ENCODE results near the gene FNIP2.
"Not testable (repeated sequence)": the region's sequence is repeated elsewhere in the genome, so short reads cannot be mapped to it uniquely, and the experiment has no call there.

FNIP2 gene

DNA sequence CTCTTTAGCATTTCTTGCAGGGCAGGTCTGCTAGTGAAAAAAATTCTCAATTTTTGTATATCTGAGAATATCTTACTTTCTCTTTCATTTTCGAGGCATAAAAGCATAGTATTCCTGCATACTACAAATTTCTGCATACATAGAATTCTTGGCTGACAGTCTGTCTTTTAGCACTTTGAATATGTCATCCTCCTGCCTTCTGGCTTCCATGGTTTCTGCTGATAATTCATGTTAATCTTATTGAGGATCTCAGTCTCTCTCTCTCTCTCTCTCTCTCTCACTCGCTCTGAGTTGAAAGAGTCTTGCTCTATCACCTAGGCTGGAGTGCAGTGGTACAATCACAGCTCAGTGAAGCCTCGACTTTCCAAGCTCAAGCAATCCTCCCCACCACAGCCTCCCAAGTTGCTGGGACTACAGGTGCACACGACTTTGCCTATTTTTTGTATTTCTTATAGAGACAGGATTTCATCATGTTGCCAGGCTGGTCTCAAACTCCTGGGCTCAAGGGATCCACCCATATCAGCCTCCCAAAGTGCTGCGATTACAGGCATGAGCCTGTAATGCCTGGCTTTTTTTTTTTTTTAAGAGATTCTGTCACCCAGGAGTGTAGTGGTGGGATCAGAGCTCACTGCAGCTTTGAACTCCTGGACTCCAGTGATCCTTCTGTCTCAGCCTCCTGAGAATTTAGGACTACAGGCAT is 161.3 kb downstream of the FNIP2 start:
- no peak for DNase-seq

DNA sequence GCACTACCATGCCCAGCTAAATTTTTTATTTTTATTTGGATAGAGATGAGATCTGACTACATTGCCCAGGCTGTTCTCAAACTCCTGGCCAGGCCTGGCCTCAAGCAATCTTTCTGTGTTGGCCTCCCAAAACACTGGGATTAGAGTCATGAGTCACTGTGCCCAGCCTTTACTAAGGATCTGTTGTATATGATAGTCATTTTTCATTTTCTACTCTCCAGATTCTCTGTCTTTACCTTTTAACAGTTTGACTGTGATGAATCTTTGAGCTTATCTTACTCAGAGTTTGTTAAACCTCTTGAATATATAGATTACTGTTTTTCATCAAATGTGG is 161.8 kb downstream of the FNIP2 start:
- no peak for DNase-seq

DNA sequence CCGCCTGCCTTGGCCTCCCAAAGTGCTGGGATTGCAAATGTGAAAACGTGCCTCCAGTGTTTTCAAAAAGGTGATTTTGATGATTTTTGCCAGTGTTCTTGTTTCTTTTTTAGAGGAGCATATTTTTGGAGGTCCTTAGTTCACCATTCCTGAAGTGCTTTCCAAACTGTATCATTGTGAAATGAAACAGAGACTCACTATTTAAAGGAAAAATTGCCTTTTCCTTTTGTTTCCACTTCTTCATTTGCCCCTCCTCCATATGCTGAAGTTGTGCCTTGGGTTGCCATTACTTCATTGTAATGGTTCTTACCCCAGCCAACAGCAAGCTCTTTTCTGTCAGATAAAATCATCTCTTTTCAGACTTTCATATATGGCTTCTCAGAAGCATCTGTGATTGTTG is 164.4 kb downstream of the FNIP2 start:
- no peak for DNase-seq

DNA sequence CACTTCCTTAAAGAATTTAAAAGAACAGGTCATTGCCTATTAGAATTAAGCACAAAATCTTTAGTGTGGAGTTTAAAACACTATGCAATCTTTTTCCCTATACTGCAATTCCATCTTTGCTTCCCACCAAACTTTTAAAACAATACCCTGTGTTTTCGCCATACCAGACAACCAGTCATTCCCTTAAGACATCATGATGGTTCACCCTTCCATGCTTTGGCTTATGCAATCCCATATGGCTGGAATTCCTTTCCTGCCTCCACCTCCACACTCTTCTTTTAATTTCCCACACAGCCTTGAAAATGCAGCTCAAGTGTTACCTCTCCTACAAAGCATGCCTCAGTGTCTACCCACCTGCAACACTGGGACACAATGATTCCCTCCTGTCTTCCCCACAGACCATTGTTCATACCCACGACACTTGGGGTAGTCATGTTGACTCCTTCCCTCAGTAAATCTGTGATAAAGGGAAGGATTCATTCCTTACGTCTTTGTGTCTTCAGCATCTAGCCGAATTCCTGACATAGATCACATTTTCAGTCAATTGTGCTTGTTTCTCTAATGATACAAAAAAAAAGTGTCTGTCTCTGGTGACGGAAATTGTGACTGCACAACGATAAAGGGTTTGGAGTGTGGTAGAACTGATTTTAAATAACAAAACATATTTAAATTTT is 166.3 kb downstream of the FNIP2 start:
- DNase-seq, result no peak

DNA sequence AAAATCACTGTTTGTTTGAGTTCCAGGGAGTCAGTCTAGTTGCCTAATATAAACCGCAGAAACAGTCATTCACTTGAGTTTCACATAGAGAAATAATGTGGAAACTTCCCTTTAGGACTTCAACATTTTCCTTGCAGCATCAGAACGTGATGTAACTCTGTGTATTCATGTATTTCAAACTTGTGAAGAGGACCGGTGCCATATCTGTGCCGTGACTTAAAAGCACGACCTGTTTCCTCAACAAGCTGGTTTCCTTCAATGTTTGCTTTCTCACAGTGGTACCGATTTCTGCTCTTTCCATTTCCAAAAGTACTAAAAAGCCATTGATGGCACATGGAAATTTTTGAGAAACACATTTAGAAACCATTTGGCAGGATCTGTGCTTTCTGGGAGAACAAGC is 167.4 kb downstream of the FNIP2 start:
- no peak for DNase-seq

DNA sequence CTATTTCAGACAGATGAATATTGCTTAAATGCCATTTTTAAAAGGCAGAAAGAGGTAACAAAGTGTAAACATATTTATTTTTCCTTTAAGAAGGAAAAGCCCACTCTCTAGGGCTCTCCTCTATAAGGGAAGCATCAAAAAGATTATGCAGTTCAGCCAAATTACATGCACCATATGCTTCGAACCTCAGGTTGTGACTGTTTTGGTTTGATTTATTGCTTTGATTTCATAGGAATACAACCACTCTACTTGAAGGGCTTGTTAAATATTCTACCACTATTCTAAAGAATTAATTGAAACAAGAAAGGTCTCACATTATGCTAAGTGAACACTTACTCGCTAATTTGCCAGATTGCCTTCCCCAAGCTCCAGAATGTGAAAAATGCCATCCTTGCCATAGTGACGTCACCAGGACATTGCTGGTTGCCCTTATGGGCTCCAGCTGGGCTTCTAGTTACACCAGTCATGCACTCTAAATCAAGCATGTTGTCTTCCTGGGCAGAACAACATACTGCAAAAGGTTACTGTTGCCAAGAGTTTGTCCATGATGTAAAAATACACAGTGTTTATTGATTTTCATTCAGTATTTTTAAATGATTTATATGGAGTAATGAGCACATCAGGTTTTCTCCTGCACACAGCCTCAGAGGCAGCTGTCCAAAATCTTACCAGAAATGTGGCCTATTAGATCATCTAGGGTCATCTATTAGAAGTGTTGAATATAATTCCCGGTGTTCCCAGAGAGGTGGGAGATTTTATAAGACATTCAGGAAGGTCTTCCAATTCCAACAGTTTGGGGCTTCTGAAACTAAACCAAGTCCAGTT is 169.6 kb downstream of the FNIP2 start:
- no peak for DNase-seq

DNA sequence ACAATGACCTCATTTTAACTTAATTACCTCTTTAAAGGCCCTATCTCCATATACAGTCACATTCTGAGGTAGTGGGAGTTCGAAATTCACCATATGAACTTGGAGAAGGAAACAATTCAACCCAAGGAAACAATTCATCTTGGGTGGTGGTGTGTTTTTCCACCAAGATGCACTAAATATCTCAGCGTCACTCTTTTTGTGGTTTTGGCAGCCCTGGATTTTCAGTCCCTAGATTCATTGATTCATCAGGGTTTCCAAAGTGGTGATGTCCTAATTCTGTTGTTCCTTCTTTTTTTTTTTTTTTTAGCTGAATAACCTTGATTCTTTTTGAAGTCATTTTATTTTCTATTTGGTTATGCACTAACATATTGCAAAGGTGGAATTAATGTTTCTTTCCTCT is 171.4 kb downstream of the FNIP2 start:
- no peak for DNase-seq

DNA sequence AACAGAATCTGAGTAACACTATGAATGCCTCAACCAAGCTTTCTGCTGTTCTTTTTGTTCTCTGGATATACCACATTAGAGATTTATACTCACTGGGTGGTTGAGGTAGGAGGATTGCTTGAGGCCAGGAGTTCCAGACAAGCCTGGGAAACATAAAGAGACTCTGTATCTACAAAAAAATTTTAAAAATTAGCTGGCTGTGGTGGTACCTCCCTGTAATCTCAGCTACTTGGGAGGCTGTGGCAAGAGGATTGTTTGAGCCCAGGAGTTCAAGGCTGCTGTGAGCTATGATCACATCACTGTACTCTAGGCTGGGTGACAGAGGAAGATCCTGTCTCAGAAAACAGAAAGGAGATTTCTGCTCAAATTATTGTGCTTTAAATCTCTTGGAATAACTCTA is 172.5 kb downstream of the FNIP2 start:
- DNase-seq, result no peak

DNA sequence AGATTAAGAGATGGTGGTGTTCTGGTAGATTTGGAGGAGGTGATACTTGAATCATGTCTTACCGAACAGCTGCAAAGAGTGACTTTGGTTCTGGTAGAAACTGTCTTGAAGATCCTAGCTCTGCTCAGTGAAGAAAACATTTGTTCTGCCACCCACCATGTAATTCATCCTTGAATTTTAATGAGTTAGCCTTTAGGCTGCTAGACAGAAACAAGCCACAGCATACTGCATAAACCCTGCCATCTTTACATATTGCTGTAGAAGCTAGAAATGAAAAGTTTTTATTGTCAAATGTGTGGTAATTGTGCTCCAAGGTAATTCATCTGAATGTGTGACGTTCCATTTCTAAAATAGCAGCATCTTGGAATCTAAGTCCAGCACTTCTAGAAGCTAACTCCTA is 173.1 kb downstream of the FNIP2 start:
- DNase-seq, result no peak

DNA sequence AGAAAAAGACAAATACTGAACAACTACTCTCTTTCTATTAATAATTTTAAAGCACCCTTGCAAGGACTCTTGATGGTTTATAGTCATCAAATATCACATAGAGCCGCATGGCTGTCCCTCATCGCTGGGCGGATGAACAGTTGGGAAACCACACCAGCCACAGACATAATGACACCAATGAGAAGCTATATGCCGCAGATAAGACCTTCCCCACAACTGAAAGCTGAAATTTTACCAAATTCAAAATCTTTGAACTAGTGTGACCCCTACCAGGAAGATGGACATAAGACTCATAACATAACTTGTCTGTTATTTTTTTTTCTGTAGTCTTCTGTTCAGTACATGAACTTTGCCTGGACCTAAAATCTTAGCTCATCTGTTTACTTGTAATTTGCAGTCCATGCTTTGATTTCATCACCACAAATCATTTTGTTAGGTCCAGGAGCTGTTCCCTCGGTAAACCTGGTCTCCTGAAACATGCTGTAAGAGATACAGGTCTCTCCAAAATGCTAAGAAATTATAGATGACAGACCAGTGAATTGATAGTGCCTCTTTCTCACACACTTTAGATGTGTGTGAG is 176.8 kb downstream of the FNIP2 start:
- no peak for DNase-seq

DNA sequence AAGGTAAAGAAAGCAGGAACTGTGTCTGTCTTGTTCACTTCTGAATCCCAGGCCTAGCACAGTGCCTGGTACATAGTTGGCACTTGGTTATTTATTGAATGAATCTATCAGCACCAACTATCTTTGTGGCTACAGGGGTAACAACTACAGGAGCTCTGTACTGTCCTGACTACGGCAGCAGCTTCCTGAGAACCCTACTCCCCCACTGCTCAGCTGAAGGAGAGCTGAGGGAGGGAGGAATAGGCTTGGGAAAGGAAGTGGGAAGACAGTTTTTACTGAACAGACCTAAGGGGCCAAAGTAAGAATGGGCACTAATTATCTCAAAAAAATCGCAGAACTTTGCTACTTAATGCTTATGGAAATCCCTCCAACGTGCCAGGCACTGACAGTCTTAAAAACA is 178.0 kb downstream of the FNIP2 start:
- no peak for DNase-seq

DNA sequence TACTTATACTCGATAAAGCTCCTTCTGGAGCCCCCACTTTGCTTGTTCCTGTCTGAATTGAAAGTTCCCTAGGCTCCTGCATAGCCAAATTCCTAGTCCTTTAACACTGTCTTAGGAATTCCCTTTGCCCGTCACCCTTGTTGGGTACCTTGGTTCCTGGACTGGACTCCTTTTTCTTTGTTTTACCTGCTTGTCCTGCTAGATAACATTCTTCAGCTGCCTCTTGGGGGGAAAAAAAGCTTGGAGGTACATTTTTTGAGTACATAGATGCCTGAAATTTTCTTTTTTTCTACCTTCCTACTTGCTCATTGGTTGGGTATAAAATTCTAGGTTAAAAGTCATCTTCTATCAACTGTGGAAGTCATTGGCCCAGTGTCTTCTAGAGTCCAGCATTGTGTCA is 179.2 kb downstream of the FNIP2 start:
- no peak for DNase-seq

DNA sequence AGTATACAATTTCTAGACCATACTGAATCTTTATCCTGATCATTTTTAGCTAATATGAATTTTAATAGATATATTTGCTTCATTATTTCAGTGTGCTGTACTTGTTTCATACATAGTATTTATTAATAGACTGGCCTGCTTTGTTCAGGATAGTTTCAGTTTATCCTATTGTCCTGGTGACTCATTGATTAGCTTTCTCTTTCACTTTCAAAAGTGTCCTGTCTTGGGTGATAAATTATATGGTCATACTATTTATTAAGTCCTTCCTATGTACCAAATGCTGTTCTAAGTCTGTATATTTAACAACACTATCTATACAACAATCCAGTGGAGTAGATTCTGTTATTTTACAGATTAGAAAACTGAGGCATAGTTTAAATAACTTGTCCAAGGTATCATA is 180.3 kb downstream of the FNIP2 start:
- DNase-seq, result no peak

DNA sequence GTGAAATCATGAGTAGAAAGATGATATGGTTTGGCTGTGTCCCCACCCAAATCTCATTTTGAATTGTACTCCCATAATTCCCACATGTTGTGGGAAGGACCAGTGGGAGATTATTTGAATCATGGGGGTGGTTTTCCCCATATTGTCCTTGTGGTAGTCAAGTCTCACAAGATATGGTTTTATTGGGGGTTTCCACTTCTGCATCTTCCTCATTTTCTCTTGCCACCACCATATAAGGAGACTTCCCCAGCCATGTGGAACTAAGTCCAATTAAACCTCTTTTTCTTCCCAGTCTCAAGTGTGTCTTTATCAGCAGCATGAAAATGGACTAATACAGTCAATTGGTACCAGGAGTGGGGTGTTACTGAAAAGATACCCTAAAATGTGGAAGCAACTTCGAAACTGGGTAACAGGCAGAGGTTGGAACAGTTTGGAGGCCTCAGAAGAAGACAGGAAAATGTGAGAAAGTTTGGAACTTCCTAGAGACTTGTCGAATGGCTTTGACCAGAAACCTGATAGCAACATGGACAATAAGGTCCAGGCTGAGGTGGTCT is 183.5 kb downstream of the FNIP2 start:
- DNase-seq, result not testable (repeated sequence)

DNA sequence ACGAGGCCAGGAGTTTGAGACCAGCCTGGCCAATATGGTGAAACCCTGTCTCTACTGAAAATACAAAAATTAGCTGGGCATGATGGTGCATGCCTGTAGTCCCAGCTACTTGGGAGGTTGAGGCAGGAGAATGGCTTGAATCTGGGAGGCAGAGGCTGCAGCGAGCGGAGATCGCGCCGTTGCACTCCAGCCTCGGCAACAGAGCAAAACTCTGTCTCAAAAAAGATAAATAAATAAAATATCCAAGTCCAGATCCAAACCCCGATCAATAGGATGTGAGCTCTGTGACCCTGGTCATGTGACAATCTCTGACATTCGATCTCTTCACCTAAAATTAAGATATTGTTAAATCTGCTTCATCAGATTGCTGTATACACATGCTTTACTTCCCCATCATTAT is 187.5 kb downstream of the FNIP2 start:
- DNase-seq, result not testable (repeated sequence)

DNA sequence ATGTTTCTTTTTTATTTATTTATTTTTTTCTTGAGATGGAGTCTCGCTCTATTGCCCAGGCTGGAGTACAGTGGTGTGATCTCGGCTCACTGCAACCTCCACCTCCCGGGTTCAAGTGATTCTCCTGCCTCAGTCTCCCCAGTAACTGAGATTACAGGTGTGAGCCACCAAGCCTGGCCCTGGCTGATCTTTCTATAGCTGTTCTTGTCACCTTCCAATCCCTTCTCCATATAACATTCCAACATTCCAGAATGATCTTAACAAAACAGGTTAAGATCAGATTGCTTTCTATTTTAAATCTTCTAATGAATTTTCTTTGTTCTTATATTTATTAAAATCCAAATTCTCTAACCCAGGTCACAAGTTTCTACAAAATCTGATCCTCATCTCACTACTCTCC is 188.1 kb downstream of the FNIP2 start:
- DNase-seq, result not testable (repeated sequence)
